OCI-LY3 (cell line): Measurements from ENCODE around the gene PLPPR2.

Source experiments
- CTCF ChIP-seq: fragments of 200-600, 300-600 bp; sonication (generic); IDR thresholded peaks from 2 replicates; pipeline ENCODE4 v1.5.1; 2014; ENCODE audit warnings: antibody characterized with exemption, low read length, low read depth
- EZH2phosphoT487 ChIP-seq: fragments of 200-600 bp; shearing (Covaris generic); IDR thresholded peaks from 2 replicates; pipeline ENCODE4 v1.6.1; 2018; ENCODE audit warnings: antibody characterized with exemption, mixed run types, low read depth

GRCh38 chr19:11349171-11349570 is 6.1 kb upstream of the PLPPR2 start:
- no peak for TF ChIP-seq CTCF
- TF ChIP-seq EZH2phosphoT487 = no peak
